GM12878 (cell line): ENCODE results near the gene TMPRSS13. TPM values are rescaled to one million over a fixed set of nuclear protein-coding genes. Genes with fewer than 3 reads are reported as not detected.

Source experiments
- ATAC-seq: fragments of 200-7000 bp; cut with Tn5 transposase; 3 replicates; pipeline ENCODE4 v1.9.1; 2020; ENCODE audit warnings: mild to moderate bottlenecking, moderate library complexity
- BruUV-seq: library from RNA; stranded (reverse); fragments of 400-500 nt; replicated peaks from 2 replicates; lab custom pipeline; 2021; lab: Mats Ljungman, UMichigan
- CTCF ChIA-PET: fragments of 300-600 bp; sonication (Branson Sonifier 250); formaldehyde crosslinking; extraction: SDS; loops from one replicate; lab custom pipeline; 2021; ENCODE audit warnings: inconsistent platforms; lab: Yijun Ruan, JAX
- POLR2A ChIA-PET: fragments of 350-600 bp; formaldehyde crosslinking; extraction: SDS; loops from one replicate; lab custom pipeline; 2021; ENCODE audit warnings: inconsistent platforms; lab: Charles Lee
- RAD21 ChIA-PET: fragments of 300-600 bp; sonication (Branson Sonifier 250); formaldehyde crosslinking; loops from one replicate; lab custom pipeline; 2023; ENCODE audit warnings: antibody characterized with exemption; ENCODE audit not compliant: unreplicated experiment; lab: Charles Lee
- SMC1A ChIA-PET: fragments of 300-600 bp; sonication (Branson Sonifier 250); formaldehyde crosslinking; loops from one replicate; lab custom pipeline; 2023; ENCODE audit not compliant: unreplicated experiment, uncharacterized antibody; lab: Charles Lee
- DNase-seq: peaks from one replicate; pipeline ENCODE4 v3.0.0-alpha.2; 2011; ENCODE audit warnings: low read depth, low spot score
- FAIRE-seq: peaks from 3 replicates; lab custom pipeline; 2011; peaks lifted over from hg19 to GRCh38; lab: Jason Lieb, UNC
- H2AFZ ChIP-seq: 2 replicates; pipeline ENCODE4 v1.6.0; 2011; ENCODE audit warnings: low read depth, low read length, control low read depth; ENCODE audit not compliant: control insufficient read depth
- H3K27ac ChIP-seq: 2 replicates; pipeline ENCODE4 v1.5.1; 2011; ENCODE audit warnings: control low read depth; ENCODE audit not compliant: control insufficient read depth, insufficient read depth
- H3K27me3 ChIP-seq, 2 experiments: replicated peaks in 1 of 2; 2 replicates each; pipeline versions ENCODE4 v1.6.0 to v1.6.1; 2011; ENCODE audit warnings: low read length in 1 of 2; ENCODE audit not compliant: control insufficient read depth in 2 of 2, insufficient read depth in 2 of 2
- H3K36me3 ChIP-seq, 2 experiments: 2 replicates each; pipeline ENCODE4 v1.5.1; 2011; ENCODE audit warnings: low read length in 1 of 2; ENCODE audit not compliant: control insufficient read depth in 2 of 2, insufficient read depth in 2 of 2
- H3K4me1 ChIP-seq: 2 replicates; pipeline ENCODE4 v1.6.1; 2011; ENCODE audit warnings: mild to moderate bottlenecking, low read length, moderate library complexity, mixed read lengths; ENCODE audit not compliant: control insufficient read depth, insufficient read depth
- H3K4me2 ChIP-seq: 2 replicates; pipeline ENCODE4 v1.6.0; 2011; ENCODE audit warnings: control low read depth; ENCODE audit not compliant: control insufficient read depth, insufficient read depth
- H3K4me3 ChIP-seq: fragments of 200-600 bp; sonication (generic); 2 replicates; pipeline ENCODE4 v1.5.1; 2016
- H3K79me2 ChIP-seq: 2 replicates; pipeline ENCODE4 v1.6.0; 2011; ENCODE audit warnings: low read length; ENCODE audit not compliant: control insufficient read depth, insufficient read depth
- H3K9ac ChIP-seq: 2 replicates; pipeline ENCODE4 v1.8.0; 2011; ENCODE audit warnings: low read length, control low read depth, mixed read lengths; ENCODE audit not compliant: control insufficient read depth, insufficient read depth
- H3K9me3 ChIP-seq: replicated peaks from 3 replicates; pipeline ENCODE4 v1.5.1; 2011; ENCODE audit warnings: mild to moderate bottlenecking, low read length; ENCODE audit not compliant: control insufficient read depth, insufficient read depth
- H4K20me1 ChIP-seq: 2 replicates; pipeline ENCODE4 v1.6.0; 2011; ENCODE audit not compliant: control insufficient read depth, insufficient read depth
- BRCA1 ChIP-seq: IDR thresholded peaks from 2 replicates; pipeline ENCODE4 v1.6.1; 2011; ENCODE audit warnings: low read depth, low read length, improper control_type of control experiment
- CHD1 ChIP-seq: IDR thresholded peaks from 2 replicates; pipeline ENCODE4 v1.6.1; 2012; ENCODE audit warnings: low read depth, low read length, improper control_type of control experiment
- EP300 ChIP-seq, 2 experiments: fragments of 150-350 bp in 1 of 2; IDR thresholded peaks; 2 replicates each; pipeline ENCODE4 v1.6.1; 2011 to 2012; ENCODE audit warnings: low read depth in 2 of 2, low read length in 2 of 2, borderline replicate concordance in 1 of 2, improper control_type of control experiment in 1 of 2, inconsistent platforms in 1 of 2; ENCODE audit not compliant: control insufficient read depth in 1 of 2
- HDAC2 ChIP-seq: fragments of 200-600 bp; sonication (generic); IDR thresholded peaks from 2 replicates; pipeline ENCODE4 v1.6.1; 2017
- JUND ChIP-seq: IDR thresholded peaks from 2 replicates; pipeline ENCODE4 v1.6.1; 2012; ENCODE audit warnings: low read depth, mild to moderate bottlenecking, low read length, improper control_type of control experiment, moderate library complexity
- KLF5 ChIP-seq: fragments of 450-650 bp; IDR thresholded peaks from 2 replicates; pipeline ENCODE4 v1.6.1; 2014; ENCODE audit warnings: mild to moderate bottlenecking; ENCODE audit not compliant: partially characterized antibody
- MEF2A ChIP-seq: IDR thresholded peaks from 2 replicates; pipeline ENCODE4 v1.6.1; 2011; ENCODE audit warnings: low read depth, mild to moderate bottlenecking, low read length, moderate library complexity; ENCODE audit not compliant: insufficient read depth
- NRF1 ChIP-seq: conservative IDR thresholded peaks from 2 replicates; pipeline ENCODE4 v1.6.1; 2011; ENCODE audit warnings: mild to moderate bottlenecking, low read depth, low read length, improper control_type of control experiment
- POU2F2 ChIP-seq: IDR thresholded peaks from 3 replicates; pipeline ENCODE4 v1.6.1; 2011; ENCODE audit warnings: low read depth, mild to moderate bottlenecking, low read length, borderline replicate concordance
- RELA ChIP-seq: fragments of 450-650 bp; IDR thresholded peaks from 2 replicates; pipeline ENCODE4 v1.8.0; 2014; ENCODE audit warnings: borderline replicate concordance; ENCODE audit not compliant: partially characterized antibody
- SIX5 ChIP-seq: IDR thresholded peaks from 2 replicates; pipeline ENCODE4 v1.6.1; 2011; ENCODE audit warnings: mild to moderate bottlenecking, low read depth, low read length, moderate library complexity; ENCODE audit not compliant: severe bottlenecking
- WGBS: methylation state at CpG from one replicate; pipeline ENCODE4 v1.1.6; 2016; ENCODE audit warnings: low lambda C conversion rate; ENCODE audit not compliant: insufficient replicate concordance, insufficient coverage; ENCODE audit errors: missing lambda C conversion rate; 5-methylcytosine and 5-hydroxymethylcytosine counted together
- in situ Hi-C: fragments of 300-500 bp; cut with MboI; formaldehyde crosslinking; loops from 9 replicates; pipeline ENCODE4 v1.14.3; 2018; ENCODE audit warnings: mixed read lengths
- intact Hi-C: fragments of 100-400 bp; cut with micrococcal nuclease; formaldehyde crosslinking; loops from one replicate; pipeline ENCODE4 v1.14.2; 2022; ENCODE audit not compliant: unreplicated experiment
- polyA plus RNA-seq, 11 experiments: library from polyadenylated mRNA; depleted of rRNA in 4 of 11; unstranded in 6 of 11; stranded (reverse) in 5 of 11; fragments of >200 nt; fragmentation: Nextera tagmentation in 4 of 11; fragmentation: Illumina TruSeq in 1 of 11; extraction: Ambion mirVana in 4 of 11; extraction: Trizol in 1 of 11; gene quantifications; 1 replicate in 1 of 11; 2 replicates in 10 of 11; pipeline versions ENCODE4 v1.2.1 to v1.2.3, GENCODE V29; 2011 to 2016; ENCODE audit warnings: inconsistent platforms in 2 of 11, missing spikeins in 2 of 11, low read depth in 1 of 11
- total RNA-seq, 4 experiments: library from RNA; depleted of rRNA in 3 of 4; stranded (reverse); fragments of >200 nt in 3 of 4; fragmentation: Illumina TruSeq in 1 of 4; extraction: Trizol in 1 of 4; gene quantifications; 2 replicates each; pipeline versions ENCODE4 v1.2.1 to v1.2.3, GENCODE V29; 2013 to 2021
- TF ChIP-seq, protein P1 (sequence below): IDR thresholded peaks from 2 replicates; pipeline ENCODE4 v1.6.1; 2011; ENCODE audit warnings: borderline replicate concordance, low read depth, mild to moderate bottlenecking, moderate library complexity, mixed read lengths, low read length; ENCODE audit not compliant: insufficient read depth; ENCODE audit errors: extremely low read length
- TF ChIP-seq, protein P2 (sequence below): IDR thresholded peaks from 2 replicates; pipeline ENCODE4 v1.6.1; 2012; ENCODE audit warnings: improper control_type of control experiment, low read depth, low read length; ENCODE audit not compliant: insufficient replicate concordance

The TMPRSS13 gene
- total and polyA plus RNA-seq, 10 of the 15 experiments (the other 5 are each of a cell fraction or from before 2014, with no cell fraction given), result 0.05 to 0.50 (median 0.26) TPM; not detected in 2

DNA sequence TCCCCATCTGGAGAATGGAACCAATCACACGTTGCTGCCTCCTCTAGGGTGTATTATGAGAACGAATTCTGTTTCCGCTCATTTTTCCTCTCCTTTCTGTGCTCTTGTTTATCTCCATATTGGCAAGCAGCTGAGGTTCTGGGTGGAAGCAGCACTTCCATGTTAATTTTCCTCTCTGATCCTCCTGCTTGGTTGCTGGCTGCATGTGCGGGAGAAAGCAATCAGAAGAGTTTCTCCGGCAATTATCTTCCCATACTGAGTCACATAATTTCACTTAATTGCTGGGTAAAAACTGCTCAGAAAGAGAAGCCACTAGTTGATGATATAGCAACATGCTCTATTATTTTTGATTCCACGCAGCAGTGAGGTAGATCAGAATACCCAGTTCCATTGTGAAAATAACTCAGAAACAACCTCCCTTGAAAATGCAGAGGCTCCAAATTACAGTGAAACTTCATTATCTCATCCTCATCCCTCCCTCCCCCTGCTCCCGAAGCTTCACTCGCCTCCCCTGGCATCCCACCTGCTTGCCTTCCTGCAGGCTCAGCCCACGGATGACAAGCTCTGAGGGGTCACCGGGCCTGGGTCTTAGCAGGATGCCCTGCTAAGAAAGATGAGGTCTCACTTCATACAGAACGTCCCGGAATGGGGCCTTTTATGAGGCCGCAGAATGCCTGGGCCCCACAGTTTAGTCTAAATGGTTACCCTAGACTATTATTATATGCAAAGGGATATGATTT is 73.1 kb downstream of the TMPRSS13 start (continued):
- no peak for TF ChIP-seq NRF1
- TF ChIP-seq, protein P1, sequence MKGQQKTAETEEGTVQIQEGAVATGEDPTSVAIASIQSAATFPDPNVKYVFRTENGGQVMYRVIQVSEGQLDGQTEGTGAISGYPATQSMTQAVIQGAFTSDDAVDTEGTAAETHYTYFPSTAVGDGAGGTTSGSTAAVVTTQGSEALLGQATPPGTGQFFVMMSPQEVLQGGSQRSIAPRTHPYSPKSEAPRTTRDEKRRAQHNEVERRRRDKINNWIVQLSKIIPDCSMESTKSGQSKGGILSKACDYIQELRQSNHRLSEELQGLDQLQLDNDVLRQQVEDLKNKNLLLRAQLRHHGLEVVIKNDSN, result no peak
- no peak for TF ChIP-seq HDAC2
- TF ChIP-seq MEF2A, result no peak
- TF ChIP-seq KLF5, result no peak
- TF ChIP-seq SIX5, result no peak
- TF ChIP-seq EP300 (IDR thresholded peaks at IDR 0.05; ENCODE audit: borderline replicate concordance in 1 of 2, control insufficient read depth in 1 of 2, low read depth in 2 of 2, low read length in 2 of 2), result no peak

DNA sequence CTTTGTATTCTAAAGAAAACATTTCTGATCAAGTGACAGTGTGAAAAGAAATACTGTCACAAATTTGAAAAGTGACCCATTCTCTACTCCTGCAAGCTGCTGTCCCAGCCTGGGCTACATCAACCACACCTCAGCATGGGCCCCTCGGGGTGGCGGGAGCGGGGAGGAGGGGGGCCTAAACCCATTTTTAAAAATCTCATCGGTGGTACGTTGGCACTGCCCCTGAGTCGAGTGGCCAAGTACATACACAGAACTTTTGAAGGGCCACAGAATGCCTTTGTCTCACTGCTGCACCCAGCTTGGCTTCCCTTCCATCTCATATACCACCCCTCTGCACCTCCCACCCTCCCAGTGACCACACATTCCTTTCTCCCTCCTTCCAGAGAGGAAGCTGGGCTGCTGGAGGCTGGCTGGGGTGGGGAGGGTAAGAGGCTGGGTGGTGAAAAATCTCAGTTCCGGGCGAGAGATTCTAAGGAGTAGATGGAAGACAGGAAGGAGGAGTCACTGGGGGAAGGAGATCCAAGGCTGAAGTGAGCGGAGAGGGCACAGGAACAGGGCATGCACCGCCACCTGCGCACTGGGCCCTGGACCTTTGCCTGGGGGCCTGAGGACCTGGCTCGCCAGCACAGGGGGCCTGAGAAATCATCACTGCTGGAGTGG is 73.9 kb downstream of the TMPRSS13 start:
- peaks cover 2% of the 10 kb centered on the region; the same call in 2 of the 3 replicates for H3K9me3 ChIP-seq
- no peaks in the 10 kb centered on the region for H3K79me2 ChIP-seq
- H3K27me3 ChIP-seq, result no peaks in the 10 kb centered on the region; a peak in 2 of 4 replicates
- H3K27ac ChIP-seq, result no peak overlapping the region
- CTCF ChIA-PET, result interaction anchor here (1.3 to 1.5 kb wide), 2 partner anchors 11 to 198 kb away, joined by 8 read pairs; no protein-coding TSS in a partner anchor
- 25% methylated on average over 12 of the region's 12 CpGs for WGBS
- FAIRE-seq, result no peak
- no peaks in the 10 kb centered on the region for H3K36me3 ChIP-seq
- intact Hi-C loops (no loop called here), in situ Hi-C loops (no loop called here)
- no peaks in the 10 kb centered on the region for H3K4me1 ChIP-seq
- no peak overlapping the region for H3K4me2 ChIP-seq
- SMC1A ChIA-PET, result interaction anchor here (0.6 to 1.4 kb wide), 4 partner anchors 11 to 92 kb away, joined by 3 to 4 read pairs (median 3); no protein-coding TSS in a partner anchor
- no peak for DNase-seq
- no TSS peak for BruUV-seq
- no peak overlapping the region for H2AFZ ChIP-seq
- H3K4me3 ChIP-seq, result no peak overlapping the region
- POLR2A ChIA-PET, result no interaction called here
- no peaks in the 10 kb centered on the region for H4K20me1 ChIP-seq
- no peak for ATAC-seq
- RAD21 ChIA-PET, result no interaction called here
- no peak for TF ChIP-seq POU2F2
- TF ChIP-seq, protein P2, sequence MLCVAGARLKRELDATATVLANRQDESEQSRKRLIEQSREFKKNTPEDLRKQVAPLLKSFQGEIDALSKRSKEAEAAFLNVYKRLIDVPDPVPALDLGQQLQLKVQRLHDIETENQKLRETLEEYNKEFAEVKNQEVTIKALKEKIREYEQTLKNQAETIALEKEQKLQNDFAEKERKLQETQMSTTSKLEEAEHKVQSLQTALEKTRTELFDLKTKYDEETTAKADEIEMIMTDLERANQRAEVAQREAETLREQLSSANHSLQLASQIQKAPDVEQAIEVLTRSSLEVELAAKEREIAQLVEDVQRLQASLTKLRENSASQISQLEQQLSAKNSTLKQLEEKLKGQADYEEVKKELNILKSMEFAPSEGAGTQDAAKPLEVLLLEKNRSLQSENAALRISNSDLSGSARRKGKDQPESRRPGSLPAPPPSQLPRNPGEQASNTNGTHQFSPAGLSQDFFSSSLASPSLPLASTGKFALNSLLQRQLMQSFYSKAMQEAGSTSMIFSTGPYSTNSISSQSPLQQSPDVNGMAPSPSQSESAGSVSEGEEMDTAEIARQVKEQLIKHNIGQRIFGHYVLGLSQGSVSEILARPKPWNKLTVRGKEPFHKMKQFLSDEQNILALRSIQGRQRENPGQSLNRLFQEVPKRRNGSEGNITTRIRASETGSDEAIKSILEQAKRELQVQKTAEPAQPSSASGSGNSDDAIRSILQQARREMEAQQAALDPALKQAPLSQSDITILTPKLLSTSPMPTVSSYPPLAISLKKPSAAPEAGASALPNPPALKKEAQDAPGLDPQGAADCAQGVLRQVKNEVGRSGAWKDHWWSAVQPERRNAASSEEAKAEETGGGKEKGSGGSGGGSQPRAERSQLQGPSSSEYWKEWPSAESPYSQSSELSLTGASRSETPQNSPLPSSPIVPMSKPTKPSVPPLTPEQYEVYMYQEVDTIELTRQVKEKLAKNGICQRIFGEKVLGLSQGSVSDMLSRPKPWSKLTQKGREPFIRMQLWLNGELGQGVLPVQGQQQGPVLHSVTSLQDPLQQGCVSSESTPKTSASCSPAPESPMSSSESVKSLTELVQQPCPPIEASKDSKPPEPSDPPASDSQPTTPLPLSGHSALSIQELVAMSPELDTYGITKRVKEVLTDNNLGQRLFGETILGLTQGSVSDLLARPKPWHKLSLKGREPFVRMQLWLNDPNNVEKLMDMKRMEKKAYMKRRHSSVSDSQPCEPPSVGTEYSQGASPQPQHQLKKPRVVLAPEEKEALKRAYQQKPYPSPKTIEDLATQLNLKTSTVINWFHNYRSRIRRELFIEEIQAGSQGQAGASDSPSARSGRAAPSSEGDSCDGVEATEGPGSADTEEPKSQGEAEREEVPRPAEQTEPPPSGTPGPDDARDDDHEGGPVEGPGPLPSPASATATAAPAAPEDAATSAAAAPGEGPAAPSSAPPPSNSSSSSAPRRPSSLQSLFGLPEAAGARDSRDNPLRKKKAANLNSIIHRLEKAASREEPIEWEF, result no peak
- TF ChIP-seq BRCA1, result no peak
- no peak for TF ChIP-seq CHD1
- TF ChIP-seq JUND, result no peak
- no peak for TF ChIP-seq RELA
- H3K9ac ChIP-seq, result no peak overlapping the region
